ENCODE measurements around the gene LYSMD4.
A peak's percentile ranks its signal among the peaks of the same experiment; 100 is the strongest.

LYSMD4 gene

DNA sequence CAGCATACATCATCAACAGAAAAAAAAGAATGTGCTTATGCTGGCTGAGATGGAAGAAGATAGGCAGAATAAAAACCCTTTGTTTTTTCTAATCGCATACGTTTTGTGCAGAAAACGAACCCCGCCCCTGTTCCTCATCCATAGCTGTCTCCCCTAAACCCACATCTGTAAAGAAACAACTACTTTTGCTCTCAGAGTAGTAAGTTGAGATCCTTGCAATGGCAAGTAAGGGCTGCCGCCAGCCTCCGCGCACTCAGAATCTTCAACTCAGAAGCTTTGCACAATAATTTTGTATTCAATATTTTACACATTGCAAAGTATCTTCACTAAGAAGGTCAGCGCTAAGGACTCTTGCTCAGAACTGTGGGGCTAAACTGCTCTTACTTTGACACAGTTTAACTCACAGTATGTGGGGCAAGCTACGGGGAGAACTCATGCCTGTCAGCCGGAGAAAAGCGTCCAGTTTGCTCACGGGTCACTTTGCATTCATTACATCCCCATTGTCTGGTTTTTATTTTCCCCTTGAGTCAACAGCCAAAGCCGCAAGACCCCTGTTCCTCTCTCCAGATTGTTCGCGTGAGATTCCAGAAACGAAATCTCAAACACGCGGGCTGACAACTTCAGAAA, 1.0 kb downstream of the LYSMD4 start:
- Histone ChIP-seq H3K27ac (replicated peaks; ENCODE audit: low read length) (no peak overlapping the region), H3K4ac (ENCODE audit: low read length) (no peak overlapping the region), H2AFZ (ENCODE audit: low read length) (peak overlapping the region; percentile 100), H3K27me3 (ENCODE audit: control insufficient read depth in 3 of 3, insufficient read depth in 3 of 3, low read depth in 1 of 3, low read length in 3 of 3) (peaks cover 0 to 3% (median 0%) of the 10 kb centered on the region in 3 experiments), H3K79me1 (ENCODE audit: low read depth, low read length) (no peaks in the 10 kb centered on the region), H2AK5ac (ENCODE audit: low read depth, low read length) (peak overlapping the region; percentile 74), H3K9ac (ENCODE audit: low read depth, low read length, poor library complexity) (peak overlapping the region; percentile 82), H3K36me3 (replicated peaks in 1 of 2; ENCODE audit: control insufficient read depth in 2 of 2, insufficient read depth in 2 of 2, low read length in 2 of 2) (peaks cover 11 to 18% of the 10 kb centered on the region in 2 donors), H2BK12ac (ENCODE audit: low read length) (no peak overlapping the region), H2BK5ac (ENCODE audit: low read length) (peak overlapping the region; percentile 90), H3K4me3 (ENCODE audit: low read length in 2 of 2) (peak overlapping the region; percentile 82 to 94), H3K14ac (ENCODE audit: low read length) (no peak overlapping the region), H3K9me3 (replicated peaks in 1 of 2; ENCODE audit: control insufficient read depth in 2 of 2, insufficient read depth in 1 of 2, low read depth in 1 of 2, low read length in 2 of 2) (peaks cover 0 to 3% of the 10 kb centered on the region in 2 donors), H3K4me1 (ENCODE audit: control insufficient read depth in 2 of 2, insufficient read depth in 1 of 2, low read depth in 1 of 2, low read length in 2 of 2) (peaks cover 4 to 6% of the 10 kb centered on the region in 2 donors), H3K18ac (ENCODE audit: low read length) (peak overlapping the region; percentile 93), H3K23ac (ENCODE audit: low read depth, low read length, poor library complexity) (no peak overlapping the region), H4K8ac (ENCODE audit: low read depth, low read length) (no peak overlapping the region), H3K4me2 (ENCODE audit: insufficient read depth, low read length, poor library complexity, severe bottlenecking) (peak overlapping the region; percentile 89), H2BK120ac (ENCODE audit: low read depth, low read length) (no peak overlapping the region), H4K91ac (ENCODE audit: low read depth, low read length, poor library complexity) (no peak overlapping the region), H2BK15ac (ENCODE audit: low read length) (no peak overlapping the region)
- no CpG with 5 or more reads among the region's 18 CpGs for WGBS, 2 donors (ENCODE audit: extremely low coverage in 2 of 2, insufficient read length in 2 of 2, insufficient replicate concordance in 1 of 2)
- no peak for DNase-seq (ENCODE audit: low spot score)

GRCh38 chr15:99731336-99732123, 1.7 kb downstream of the LYSMD4 start:
- H2BK5ac ChIP-seq (ENCODE audit: low read length), result no peak overlapping the region
- H3K23ac ChIP-seq (ENCODE audit: low read depth, low read length, poor library complexity), result no peak overlapping the region
- no peak overlapping the region for H3K14ac ChIP-seq (ENCODE audit: low read length)
- no peak overlapping the region for H2AK5ac ChIP-seq (ENCODE audit: low read depth, low read length)
- peak overlapping the region in 1 of 2 donors; percentile 82 for H3K4me3 ChIP-seq (ENCODE audit: low read length in 2 of 2)
- H3K27me3 ChIP-seq (ENCODE audit: control insufficient read depth in 3 of 3, insufficient read depth in 3 of 3, low read depth in 1 of 3, low read length in 3 of 3), result peaks cover 0 to under 1% (median 0%) of the 10 kb centered on the region in 3 experiments
- WGBS, 2 donors (ENCODE audit: extremely low coverage in 2 of 2, insufficient read length in 2 of 2, insufficient replicate concordance in 1 of 2), result no CpG with 5 or more reads among the region's 26 CpGs
- H3K27ac ChIP-seq (replicated peaks; ENCODE audit: low read length), result no peak overlapping the region
- no peak overlapping the region for H4K8ac ChIP-seq (ENCODE audit: low read depth, low read length)
- H2BK12ac ChIP-seq (ENCODE audit: low read length), result no peak overlapping the region
- no peak overlapping the region for H2BK120ac ChIP-seq (ENCODE audit: low read depth, low read length)
- H3K4me2 ChIP-seq (ENCODE audit: insufficient read depth, low read length, poor library complexity, severe bottlenecking), result peak overlapping the region; percentile 89
- H2AFZ ChIP-seq (ENCODE audit: low read length), result no peak overlapping the region
- H3K79me1 ChIP-seq (ENCODE audit: low read depth, low read length), result no peaks in the 10 kb centered on the region
- H3K18ac ChIP-seq (ENCODE audit: low read length), result no peak overlapping the region
- no peak for DNase-seq (ENCODE audit: low spot score)
- H3K36me3 ChIP-seq (replicated peaks in 1 of 2; ENCODE audit: control insufficient read depth in 2 of 2, insufficient read depth in 2 of 2, low read length in 2 of 2), result peaks cover 11 to 18% of the 10 kb centered on the region in 2 donors
- H3K4me1 ChIP-seq (ENCODE audit: control insufficient read depth in 2 of 2, insufficient read depth in 1 of 2, low read depth in 1 of 2, low read length in 2 of 2), result peaks cover 4 to 6% of the 10 kb centered on the region in 2 donors
- no peak overlapping the region for H4K91ac ChIP-seq (ENCODE audit: low read depth, low read length, poor library complexity)
- no peak overlapping the region for H2BK15ac ChIP-seq (ENCODE audit: low read length)
- H3K9ac ChIP-seq (ENCODE audit: low read depth, low read length, poor library complexity), result no peak overlapping the region
- no peak overlapping the region for H3K4ac ChIP-seq (ENCODE audit: low read length)
- peaks cover 0 to 3% of the 10 kb centered on the region in 2 donors for H3K9me3 ChIP-seq (replicated peaks in 1 of 2; ENCODE audit: control insufficient read depth in 2 of 2, insufficient read depth in 1 of 2, low read depth in 1 of 2, low read length in 2 of 2)

DNA sequence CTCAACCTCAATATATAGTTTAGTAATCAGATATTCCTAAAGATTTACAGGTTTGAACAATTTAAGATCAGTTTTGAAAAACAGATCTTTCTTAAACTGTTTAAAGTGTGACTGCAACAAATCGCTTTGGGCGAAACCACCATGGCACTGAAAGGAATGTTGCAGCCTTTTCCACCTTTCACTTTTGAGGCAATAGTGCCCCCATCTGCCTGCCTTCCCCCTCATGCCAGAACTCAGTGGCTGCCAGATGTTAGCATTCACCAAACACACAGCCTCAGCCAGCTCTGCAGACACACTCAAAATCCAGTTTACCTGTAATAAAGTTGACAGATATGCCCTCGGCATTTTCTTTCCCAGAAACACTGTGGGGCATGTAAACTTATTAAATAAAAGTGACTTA, 3.3 kb downstream of the LYSMD4 start:
- no peak overlapping the region for H2BK15ac ChIP-seq (ENCODE audit: low read length)
- peaks cover under 1% of the 10 kb centered on the region for H3K79me1 ChIP-seq (ENCODE audit: low read depth, low read length)
- H3K14ac ChIP-seq (ENCODE audit: low read length), result no peak overlapping the region
- H3K4me1 ChIP-seq (ENCODE audit: control insufficient read depth in 2 of 2, insufficient read depth in 1 of 2, low read depth in 1 of 2, low read length in 2 of 2), result peaks cover 4 to 6% of the 10 kb centered on the region in 2 donors
- H3K4me2 ChIP-seq (ENCODE audit: insufficient read depth, low read length, poor library complexity, severe bottlenecking), result no peak overlapping the region
- no peak overlapping the region for H3K23ac ChIP-seq (ENCODE audit: low read depth, low read length, poor library complexity)
- WGBS, 2 donors (ENCODE audit: extremely low coverage in 2 of 2, insufficient read length in 2 of 2, insufficient replicate concordance in 1 of 2), result no CpG with 5 or more reads among the region's 3 CpGs
- no peak overlapping the region for H4K91ac ChIP-seq (ENCODE audit: low read depth, low read length, poor library complexity)
- H2BK5ac ChIP-seq (ENCODE audit: low read length), result no peak overlapping the region
- no peak overlapping the region for H3K4me3 ChIP-seq (ENCODE audit: low read length in 2 of 2)
- H4K8ac ChIP-seq (ENCODE audit: low read depth, low read length), result no peak overlapping the region
- H3K4ac ChIP-seq (ENCODE audit: low read length), result no peak overlapping the region
- no peak for DNase-seq (ENCODE audit: low spot score)
- no peak overlapping the region for H3K9ac ChIP-seq (ENCODE audit: low read depth, low read length, poor library complexity)
- no peaks in the 10 kb centered on the region for H3K27me3 ChIP-seq (ENCODE audit: control insufficient read depth in 3 of 3, insufficient read depth in 3 of 3, low read depth in 1 of 3, low read length in 3 of 3)
- H2AFZ ChIP-seq (ENCODE audit: low read length), result no peak overlapping the region
- H2BK12ac ChIP-seq (ENCODE audit: low read length), result no peak overlapping the region
- H2BK120ac ChIP-seq (ENCODE audit: low read depth, low read length), result no peak overlapping the region
- no peak overlapping the region for H3K18ac ChIP-seq (ENCODE audit: low read length)
- peaks cover 11 to 18% of the 10 kb centered on the region in 2 donors for H3K36me3 ChIP-seq (replicated peaks in 1 of 2; ENCODE audit: control insufficient read depth in 2 of 2, insufficient read depth in 2 of 2, low read length in 2 of 2)
- no peak overlapping the region for H2AK5ac ChIP-seq (ENCODE audit: low read depth, low read length)
- H3K27ac ChIP-seq (replicated peaks; ENCODE audit: low read length), result no peak overlapping the region
- H3K9me3 ChIP-seq (replicated peaks in 1 of 2; ENCODE audit: control insufficient read depth in 2 of 2, insufficient read depth in 1 of 2, low read depth in 1 of 2, low read length in 2 of 2), result peaks cover 5 to 15% of the 10 kb centered on the region in 2 donors

DNA sequence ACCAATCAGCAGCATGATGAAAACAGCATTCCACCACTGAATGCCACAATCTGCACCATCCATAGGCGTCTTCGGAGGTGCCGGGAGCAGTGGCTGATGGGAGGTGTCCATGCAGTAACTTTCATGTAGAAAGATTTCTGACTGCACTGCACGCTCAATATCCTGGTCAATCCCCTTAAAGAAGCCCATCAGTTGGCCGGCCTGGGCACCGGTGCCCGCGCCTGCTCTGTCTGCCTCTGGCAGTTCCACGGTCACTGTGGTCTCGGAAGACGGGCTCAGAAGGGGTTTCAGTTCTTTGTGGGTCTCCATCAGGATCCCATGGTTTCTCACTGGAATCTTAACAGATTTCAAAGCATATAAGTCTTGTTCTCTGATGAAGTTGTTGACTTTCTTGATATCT, 3.9 kb downstream of the LYSMD4 start:
- Histone ChIP-seq H3K4me3 (ENCODE audit: low read length in 2 of 2) (no peak overlapping the region), H4K8ac (ENCODE audit: low read depth, low read length) (no peak overlapping the region), H3K4ac (ENCODE audit: low read length) (no peak overlapping the region), H3K36me3 (replicated peaks in 1 of 2; ENCODE audit: control insufficient read depth in 2 of 2, insufficient read depth in 2 of 2, low read length in 2 of 2) (peaks cover 11 to 18% of the 10 kb centered on the region in 2 donors), H3K23ac (ENCODE audit: low read depth, low read length, poor library complexity) (no peak overlapping the region), H3K18ac (ENCODE audit: low read length) (no peak overlapping the region), H2BK12ac (ENCODE audit: low read length) (no peak overlapping the region), H3K9ac (ENCODE audit: low read depth, low read length, poor library complexity) (no peak overlapping the region), H2AFZ (ENCODE audit: low read length) (no peak overlapping the region), H3K79me1 (ENCODE audit: low read depth, low read length) (peaks cover 5% of the 10 kb centered on the region), H2BK5ac (ENCODE audit: low read length) (no peak overlapping the region), H2AK5ac (ENCODE audit: low read depth, low read length) (no peak overlapping the region), H3K14ac (ENCODE audit: low read length) (no peak overlapping the region), H3K4me2 (ENCODE audit: insufficient read depth, low read length, poor library complexity, severe bottlenecking) (no peak overlapping the region), H3K27ac (replicated peaks; ENCODE audit: low read length) (no peak overlapping the region), H2BK15ac (ENCODE audit: low read length) (no peak overlapping the region), H3K9me3 (replicated peaks in 1 of 2; ENCODE audit: control insufficient read depth in 2 of 2, insufficient read depth in 1 of 2, low read depth in 1 of 2, low read length in 2 of 2) (peaks cover 8 to 20% of the 10 kb centered on the region in 2 donors), H3K4me1 (ENCODE audit: control insufficient read depth in 2 of 2, insufficient read depth in 1 of 2, low read depth in 1 of 2, low read length in 2 of 2) (peaks cover 4 to 6% of the 10 kb centered on the region in 2 donors), H2BK120ac (ENCODE audit: low read depth, low read length) (no peak overlapping the region), H3K27me3 (ENCODE audit: control insufficient read depth in 3 of 3, insufficient read depth in 3 of 3, low read depth in 1 of 3, low read length in 3 of 3) (no peaks in the 10 kb centered on the region), H4K91ac (ENCODE audit: low read depth, low read length, poor library complexity) (no peak overlapping the region)
- WGBS, 2 donors (ENCODE audit: extremely low coverage in 2 of 2, insufficient read length in 2 of 2, insufficient replicate concordance in 1 of 2), result no CpG with 5 or more reads among the region's 11 CpGs
- no peak for DNase-seq (ENCODE audit: low spot score)
